ENCODE results near the gene FBF1. TPM values are rescaled to one million over a fixed set of nuclear protein-coding genes. Genes with fewer than 3 reads are reported as not detected.

The FBF1 gene
- polyA plus RNA-seq, 1 donor from 2014 or later = 13.5 TPM

DNA sequence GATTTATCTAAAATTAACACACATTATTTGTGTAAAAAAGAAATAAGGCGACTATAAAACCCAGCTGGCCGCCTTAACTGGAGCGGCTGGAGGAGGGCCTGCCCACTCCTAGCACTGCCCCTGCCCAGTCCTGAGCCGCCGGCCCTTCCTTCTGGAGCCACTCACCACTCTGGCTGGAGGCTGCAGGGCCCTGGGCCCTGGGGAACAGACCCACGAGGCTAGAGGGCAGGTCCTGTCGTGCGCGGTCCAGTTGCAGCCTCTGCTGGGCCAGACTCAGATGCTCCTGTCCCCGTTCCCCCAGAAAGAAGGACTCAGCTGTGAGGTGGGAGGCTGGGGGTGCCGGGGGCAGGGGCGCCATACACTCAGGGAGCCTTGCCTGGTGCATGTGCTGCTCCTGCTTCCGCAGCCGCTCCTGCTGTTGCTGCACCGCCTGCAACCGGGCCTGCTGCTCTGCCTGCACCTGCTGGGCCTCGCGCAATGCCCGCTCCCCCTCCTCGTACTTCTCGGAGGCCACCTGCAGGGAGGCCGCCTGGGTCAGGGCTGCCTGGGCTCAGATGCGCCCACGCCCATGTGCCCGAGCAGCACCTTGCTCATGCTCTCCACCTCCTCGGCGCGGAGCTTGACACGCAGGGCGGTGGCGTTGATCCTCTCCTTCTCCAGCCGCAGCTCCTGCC is 27.2 kb downstream of the FBF1 start:
- H3K27ac ChIP-seq (ENCODE audit: low read length) = no peak overlapping the region
- H3K27me3 ChIP-seq (ENCODE audit: insufficient read depth, low read depth, low read length) = no peaks in the 10 kb centered on the region
- no peak overlapping the region for H2AFZ ChIP-seq (ENCODE audit: low read depth, low read length)
- H3K9me2 ChIP-seq (ENCODE audit: insufficient read depth, low read length) = no peaks in the 10 kb centered on the region
- H3K4me3 ChIP-seq (ENCODE audit: low read length) = no peak overlapping the region
- no peaks in the 10 kb centered on the region for H3K36me3 ChIP-seq (ENCODE audit: insufficient read depth, low read length)
- no peak for TF ChIP-seq RAD21 (conservative IDR thresholded peaks at IDR 0.05)
- no peak for TF ChIP-seq EZH2 (IDR thresholded peaks at IDR 0.05; ENCODE audit: borderline replicate concordance, insufficient read depth, low read length, poor library complexity, severe bottlenecking)
- TF ChIP-seq, protein P1, sequence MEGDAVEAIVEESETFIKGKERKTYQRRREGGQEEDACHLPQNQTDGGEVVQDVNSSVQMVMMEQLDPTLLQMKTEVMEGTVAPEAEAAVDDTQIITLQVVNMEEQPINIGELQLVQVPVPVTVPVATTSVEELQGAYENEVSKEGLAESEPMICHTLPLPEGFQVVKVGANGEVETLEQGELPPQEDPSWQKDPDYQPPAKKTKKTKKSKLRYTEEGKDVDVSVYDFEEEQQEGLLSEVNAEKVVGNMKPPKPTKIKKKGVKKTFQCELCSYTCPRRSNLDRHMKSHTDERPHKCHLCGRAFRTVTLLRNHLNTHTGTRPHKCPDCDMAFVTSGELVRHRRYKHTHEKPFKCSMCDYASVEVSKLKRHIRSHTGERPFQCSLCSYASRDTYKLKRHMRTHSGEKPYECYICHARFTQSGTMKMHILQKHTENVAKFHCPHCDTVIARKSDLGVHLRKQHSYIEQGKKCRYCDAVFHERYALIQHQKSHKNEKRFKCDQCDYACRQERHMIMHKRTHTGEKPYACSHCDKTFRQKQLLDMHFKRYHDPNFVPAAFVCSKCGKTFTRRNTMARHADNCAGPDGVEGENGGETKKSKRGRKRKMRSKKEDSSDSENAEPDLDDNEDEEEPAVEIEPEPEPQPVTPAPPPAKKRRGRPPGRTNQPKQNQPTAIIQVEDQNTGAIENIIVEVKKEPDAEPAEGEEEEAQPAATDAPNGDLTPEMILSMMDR (IDR thresholded peaks at IDR 0.05; ENCODE audit: poor library complexity, severe bottlenecking) = no peak
- no peak for TF ChIP-seq POLR2AphosphoS5 (IDR thresholded peaks at IDR 0.05)
- no peak for TF ChIP-seq MXI1 (conservative IDR thresholded peaks at IDR 0.05; ENCODE audit: poor library complexity, severe bottlenecking)
- no peak for TF ChIP-seq TAF1 (IDR thresholded peaks at IDR 0.05; ENCODE audit: low read depth)
- TF ChIP-seq SMC3 (conservative IDR thresholded peaks at IDR 0.05; ENCODE audit: poor library complexity) = no peak
- TF ChIP-seq EP300 (conservative IDR thresholded peaks at IDR 0.05; ENCODE audit: poor library complexity, severe bottlenecking) = no peak
- TF ChIP-seq, protein P2, sequence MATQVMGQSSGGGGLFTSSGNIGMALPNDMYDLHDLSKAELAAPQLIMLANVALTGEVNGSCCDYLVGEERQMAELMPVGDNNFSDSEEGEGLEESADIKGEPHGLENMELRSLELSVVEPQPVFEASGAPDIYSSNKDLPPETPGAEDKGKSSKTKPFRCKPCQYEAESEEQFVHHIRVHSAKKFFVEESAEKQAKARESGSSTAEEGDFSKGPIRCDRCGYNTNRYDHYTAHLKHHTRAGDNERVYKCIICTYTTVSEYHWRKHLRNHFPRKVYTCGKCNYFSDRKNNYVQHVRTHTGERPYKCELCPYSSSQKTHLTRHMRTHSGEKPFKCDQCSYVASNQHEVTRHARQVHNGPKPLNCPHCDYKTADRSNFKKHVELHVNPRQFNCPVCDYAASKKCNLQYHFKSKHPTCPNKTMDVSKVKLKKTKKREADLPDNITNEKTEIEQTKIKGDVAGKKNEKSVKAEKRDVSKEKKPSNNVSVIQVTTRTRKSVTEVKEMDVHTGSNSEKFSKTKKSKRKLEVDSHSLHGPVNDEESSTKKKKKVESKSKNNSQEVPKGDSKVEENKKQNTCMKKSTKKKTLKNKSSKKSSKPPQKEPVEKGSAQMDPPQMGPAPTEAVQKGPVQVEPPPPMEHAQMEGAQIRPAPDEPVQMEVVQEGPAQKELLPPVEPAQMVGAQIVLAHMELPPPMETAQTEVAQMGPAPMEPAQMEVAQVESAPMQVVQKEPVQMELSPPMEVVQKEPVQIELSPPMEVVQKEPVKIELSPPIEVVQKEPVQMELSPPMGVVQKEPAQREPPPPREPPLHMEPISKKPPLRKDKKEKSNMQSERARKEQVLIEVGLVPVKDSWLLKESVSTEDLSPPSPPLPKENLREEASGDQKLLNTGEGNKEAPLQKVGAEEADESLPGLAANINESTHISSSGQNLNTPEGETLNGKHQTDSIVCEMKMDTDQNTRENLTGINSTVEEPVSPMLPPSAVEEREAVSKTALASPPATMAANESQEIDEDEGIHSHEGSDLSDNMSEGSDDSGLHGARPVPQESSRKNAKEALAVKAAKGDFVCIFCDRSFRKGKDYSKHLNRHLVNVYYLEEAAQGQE (IDR thresholded peaks at IDR 0.05; ENCODE audit: borderline replicate concordance) = no peak
- no peaks in the 10 kb centered on the region for H3K9me3 ChIP-seq (ENCODE audit: low read length)
- no peaks in the 10 kb centered on the region for H3K79me2 ChIP-seq (replicated peaks; ENCODE audit: insufficient read depth, low read length)
- H3K9ac ChIP-seq (ENCODE audit: low read length) = no peak overlapping the region
- H3K4me2 ChIP-seq (ENCODE audit: low read length) = no peak overlapping the region
- H4K20me1 ChIP-seq (ENCODE audit: insufficient read depth) = no peaks in the 10 kb centered on the region
- H3F3A ChIP-seq (ENCODE audit: insufficient read depth, low read length, poor library complexity, severe bottlenecking) = no peaks in the 10 kb centered on the region

DNA sequence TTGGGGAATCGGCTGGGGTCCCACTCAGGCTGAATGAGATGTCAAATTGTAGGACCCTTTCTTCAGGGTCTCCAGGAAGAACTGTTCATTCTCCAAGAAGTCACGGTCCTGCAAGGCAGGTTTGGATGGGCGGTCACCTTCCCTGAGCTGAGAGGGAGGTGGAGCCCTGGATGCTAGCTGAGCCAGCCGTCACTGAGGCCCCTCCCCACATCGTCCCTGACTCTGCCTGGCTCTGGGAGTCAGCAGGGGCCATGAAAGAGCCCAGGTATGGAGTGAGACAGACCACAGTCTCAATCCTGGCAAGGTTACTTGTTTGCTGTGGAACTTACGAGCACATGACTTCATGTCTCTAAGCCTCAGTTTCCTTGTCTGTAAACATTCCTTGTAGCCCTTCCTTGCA is 30.1 kb downstream of the FBF1 start:
- no peak overlapping the region for H3K9ac ChIP-seq (ENCODE audit: low read length)
- no peaks in the 10 kb centered on the region for H4K20me1 ChIP-seq (ENCODE audit: insufficient read depth)
- H3K36me3 ChIP-seq (ENCODE audit: insufficient read depth, low read length) = no peaks in the 10 kb centered on the region
- H3K4me3 ChIP-seq (ENCODE audit: low read length) = no peak overlapping the region
- no peaks in the 10 kb centered on the region for H3K9me3 ChIP-seq (ENCODE audit: low read length)
- H3F3A ChIP-seq (ENCODE audit: insufficient read depth, low read length, poor library complexity, severe bottlenecking) = no peaks in the 10 kb centered on the region
- H3K9me2 ChIP-seq (ENCODE audit: insufficient read depth, low read length) = no peaks in the 10 kb centered on the region
- no peak overlapping the region for H3K27ac ChIP-seq (ENCODE audit: low read length)
- H3K4me2 ChIP-seq (ENCODE audit: low read length) = no peak overlapping the region
- TF ChIP-seq, protein P1 (IDR thresholded peaks at IDR 0.05; ENCODE audit: poor library complexity, severe bottlenecking) = no peak
- TF ChIP-seq EZH2 (IDR thresholded peaks at IDR 0.05; ENCODE audit: borderline replicate concordance, insufficient read depth, low read length, poor library complexity, severe bottlenecking) (no peak), SMC3 (conservative IDR thresholded peaks at IDR 0.05; ENCODE audit: poor library complexity) (no peak), TAF1 (IDR thresholded peaks at IDR 0.05; ENCODE audit: low read depth) (no peak), RAD21 (conservative IDR thresholded peaks at IDR 0.05) (no peak), EP300 (conservative IDR thresholded peaks at IDR 0.05; ENCODE audit: poor library complexity, severe bottlenecking) (no peak), MXI1 (conservative IDR thresholded peaks at IDR 0.05; ENCODE audit: poor library complexity, severe bottlenecking) (no peak), POLR2AphosphoS5 (IDR thresholded peaks at IDR 0.05) (no peak)
- TF ChIP-seq, protein P2 (IDR thresholded peaks at IDR 0.05; ENCODE audit: borderline replicate concordance) = no peak
- H3K27me3 ChIP-seq (ENCODE audit: insufficient read depth, low read depth, low read length) = no peaks in the 10 kb centered on the region
- no peaks in the 10 kb centered on the region for H3K79me2 ChIP-seq (replicated peaks; ENCODE audit: insufficient read depth, low read length)
- no peak overlapping the region for H2AFZ ChIP-seq (ENCODE audit: low read depth, low read length)
